ENCODE results near the gene PIK3R4.

Gene PIK3R4

GRCh38 chr3:130746246-130747039 lies at the start of gene PIK3R4:
TSS of gene PIK3R4 (minus strand) at chr3:130746829. CDS start at chr3:130745218, 1,611 bp downstream.
- peak; percentile 97 for DNase-seq

- no peak for DNase-seq
These were observed 48.8 kb upstream of the PIK3R4 start for GRCh38 chr3:130795396-130795795.

GRCh38 chr3:130792246-130792645 lies 45.6 kb upstream of the PIK3R4 start:
- DNase-seq = no peak

- no peak for DNase-seq
These were observed 43.2 kb upstream of the PIK3R4 start for GRCh38 chr3:130789782-130790322.

GRCh38 chr3:130787422-130788068 lies 40.9 kb upstream of the PIK3R4 start:
- peak; percentile 37 for DNase-seq

- DNase-seq = no peak
These were observed 39.7 kb upstream of the PIK3R4 start for GRCh38 chr3:130786306-130786705.

- no peak for DNase-seq
These were observed 37.0 kb upstream of the PIK3R4 start for GRCh38 chr3:130783629-130784028.

- no peak for DNase-seq
These were observed 32.9 kb upstream of the PIK3R4 start for GRCh38 chr3:130779486-130779885.

- DNase-seq = peak; percentile 50
These were observed 32.4 kb upstream of the PIK3R4 start for GRCh38 chr3:130779031-130779430.

GRCh38 chr3:130773366-130773765 lies 26.7 kb upstream of the PIK3R4 start:
- DNase-seq = no peak

- DNase-seq = no peak
These were observed 25.5 kb upstream of the PIK3R4 start for GRCh38 chr3:130772129-130772528.

GRCh38 chr3:130770644-130771043 lies 24.0 kb upstream of the PIK3R4 start:
- no peak for DNase-seq

GRCh38 chr3:130761730-130762311 lies 15.2 kb upstream of the PIK3R4 start:
- DNase-seq = no peak

GRCh38 chr3:130760922-130761321 lies 14.3 kb upstream of the PIK3R4 start:
- no peak for DNase-seq

- peak; percentile 19 for DNase-seq
These were observed 13.2 kb upstream of the PIK3R4 start for GRCh38 chr3:130759692-130760338.

- DNase-seq = no peak
These were observed 12.2 kb upstream of the PIK3R4 start for GRCh38 chr3:130758624-130759369.

- DNase-seq = no peak
These were observed 11.1 kb upstream of the PIK3R4 start for GRCh38 chr3:130757611-130758150.

GRCh38 chr3:130755666-130756065 lies 9.0 kb upstream of the PIK3R4 start:
- no peak for DNase-seq

- no peak for DNase-seq
These were observed 2.4 kb upstream of the PIK3R4 start for GRCh38 chr3:130748981-130749380.

- no peak for DNase-seq
These were observed 1.8 kb upstream of the PIK3R4 start for GRCh38 chr3:130748467-130748861.

- no peak for DNase-seq
These were observed 3.3 kb downstream of the PIK3R4 start for GRCh38 chr3:130743354-130743753.

GRCh38 chr3:130741946-130742610 lies 4.6 kb downstream of the PIK3R4 start:
- no peak for DNase-seq

All from NCI-H2227 treated with DMSO at 0.1 percent for 48 hours (cell line).